ENCODE results near the gene DUOXA2. TPM values are rescaled to one million over a fixed set of nuclear protein-coding genes. Genes with fewer than 3 reads are reported as not detected.

DUOXA2 gene
- not detected in 2 replicates for polyA plus RNA-seq

DNA sequence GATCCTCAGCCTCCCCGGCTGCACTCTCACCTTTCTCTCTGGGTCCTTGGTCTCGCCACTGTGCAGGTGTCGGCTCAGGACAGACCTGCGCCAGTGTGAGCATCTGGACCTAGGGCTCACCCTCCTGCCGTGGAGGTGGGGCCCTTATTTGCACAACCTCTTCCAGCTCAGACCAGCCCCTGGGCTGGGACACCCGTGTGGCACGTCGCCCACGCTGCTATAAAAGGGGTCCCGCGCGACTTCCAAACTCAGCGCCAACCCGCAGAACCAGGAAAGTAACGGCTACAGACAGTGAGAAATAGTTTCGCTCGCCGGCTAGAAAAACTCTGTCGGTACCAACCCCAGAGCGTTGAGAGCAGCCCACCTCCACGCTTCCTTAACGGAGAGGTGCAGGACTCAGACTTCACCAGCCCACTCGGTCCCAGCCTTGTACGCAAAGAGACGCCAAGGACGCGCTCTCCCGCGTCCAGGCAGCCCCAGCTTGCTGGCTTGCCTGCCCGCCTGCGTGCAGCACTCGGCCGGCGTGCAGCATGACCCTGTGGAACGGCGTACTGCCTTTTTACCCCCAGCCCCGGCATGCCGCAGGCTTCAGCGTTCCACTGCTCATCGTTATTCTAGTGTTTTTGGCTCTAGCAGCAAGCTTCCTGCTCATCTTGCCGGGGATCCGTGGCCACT, at the start of gene DUOXA2, which contains the start of gene DUOX2:
Gene DUOXA2 (plus strand): TSS at position 251 of the 675 bp plus-strand sequence. CDS start 280 bp downstream, at position 531.
Gene DUOX2 (minus strand): TSS at position 97 of the 675 bp plus-strand sequence. CDS start 761 bp downstream, outside the sequence.

GRCh38 chr15:45129651-45130129, 15.6 kb downstream of the DUOXA2 start, which contains the start of the genes DUOX1 and DUOXA1:
Gene DUOX1, plus strand, starts transcription at chr15:45129994. Its CDS starts 1,973 bp downstream, at chr15:45131967.
Gene DUOXA1, minus strand, starts transcription at chr15:45129879. Its CDS starts 6,865 bp downstream, at chr15:45123014.

Other genes with a start within 250 kb of the DUOXA2 start
- not detected in 2 replicates for gene TERB2, start 157.6 kb upstream of the DUOXA2 start, polyA plus RNA-seq
- 1.4 and 3.5 TPM in 2 replicates for gene SORD, start 91.1 kb upstream of the DUOXA2 start, polyA plus RNA-seq
- not detected in 2 replicates for gene DUOX2, start 154 bp upstream of the DUOXA2 start, polyA plus RNA-seq
- gene DUOXA1, start 15.6 kb downstream of the DUOXA2 start, polyA plus RNA-seq = not detected in 2 replicates
- not detected in 2 replicates for gene DUOX1, start 15.7 kb downstream of the DUOXA2 start, polyA plus RNA-seq
- gene SHF, start 73.6 kb downstream of the DUOXA2 start, polyA plus RNA-seq = 0.71 and 0.87 TPM in 2 replicates
- gene SLC28A2, start 137.9 kb downstream of the DUOXA2 start, polyA plus RNA-seq = 0.70 TPM in 1 of 2 replicates, not detected in the other